ENCODE data around the gene LRRK1.

Gene LRRK1

DNA sequence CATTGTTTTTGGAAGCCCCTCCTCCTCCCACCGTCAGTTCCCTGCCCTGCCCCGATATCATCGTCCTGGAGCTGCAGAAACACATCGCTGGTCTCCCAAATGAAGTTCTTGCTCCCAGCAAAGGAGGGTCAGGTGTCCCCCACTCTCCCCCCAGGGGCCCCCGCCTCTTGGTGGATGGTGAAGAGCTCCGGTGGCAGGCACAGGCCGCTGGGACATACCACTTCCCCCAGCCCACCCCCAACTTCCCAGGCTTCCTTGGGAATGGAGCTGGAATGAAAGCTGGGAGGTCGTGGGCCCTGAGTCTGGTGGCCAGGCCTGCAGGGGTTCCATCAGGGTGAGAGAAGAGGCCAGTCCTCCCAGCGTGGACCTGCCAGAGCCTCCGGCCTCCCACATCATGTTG lies 195.0 kb downstream of the LRRK1 start:
- TF ChIP-seq TAF1 (IDR thresholded peaks at IDR 0.05; ENCODE audit: borderline replicate concordance, insufficient read depth, low read length) (no peak), SIN3A (IDR thresholded peaks at IDR 0.05; ENCODE audit: borderline replicate concordance, insufficient read depth, low read length) (no peak), POLR2AphosphoS5 (IDR thresholded peaks at IDR 0.05; ENCODE audit: low read depth, low read length) (no peak), FOXP2 (optimal IDR thresholded peaks at IDR 0.05; ENCODE audit: borderline replicate concordance, extremely low read depth, extremely low read length, insufficient read depth) (no peak)
- TF ChIP-seq, protein P1, sequence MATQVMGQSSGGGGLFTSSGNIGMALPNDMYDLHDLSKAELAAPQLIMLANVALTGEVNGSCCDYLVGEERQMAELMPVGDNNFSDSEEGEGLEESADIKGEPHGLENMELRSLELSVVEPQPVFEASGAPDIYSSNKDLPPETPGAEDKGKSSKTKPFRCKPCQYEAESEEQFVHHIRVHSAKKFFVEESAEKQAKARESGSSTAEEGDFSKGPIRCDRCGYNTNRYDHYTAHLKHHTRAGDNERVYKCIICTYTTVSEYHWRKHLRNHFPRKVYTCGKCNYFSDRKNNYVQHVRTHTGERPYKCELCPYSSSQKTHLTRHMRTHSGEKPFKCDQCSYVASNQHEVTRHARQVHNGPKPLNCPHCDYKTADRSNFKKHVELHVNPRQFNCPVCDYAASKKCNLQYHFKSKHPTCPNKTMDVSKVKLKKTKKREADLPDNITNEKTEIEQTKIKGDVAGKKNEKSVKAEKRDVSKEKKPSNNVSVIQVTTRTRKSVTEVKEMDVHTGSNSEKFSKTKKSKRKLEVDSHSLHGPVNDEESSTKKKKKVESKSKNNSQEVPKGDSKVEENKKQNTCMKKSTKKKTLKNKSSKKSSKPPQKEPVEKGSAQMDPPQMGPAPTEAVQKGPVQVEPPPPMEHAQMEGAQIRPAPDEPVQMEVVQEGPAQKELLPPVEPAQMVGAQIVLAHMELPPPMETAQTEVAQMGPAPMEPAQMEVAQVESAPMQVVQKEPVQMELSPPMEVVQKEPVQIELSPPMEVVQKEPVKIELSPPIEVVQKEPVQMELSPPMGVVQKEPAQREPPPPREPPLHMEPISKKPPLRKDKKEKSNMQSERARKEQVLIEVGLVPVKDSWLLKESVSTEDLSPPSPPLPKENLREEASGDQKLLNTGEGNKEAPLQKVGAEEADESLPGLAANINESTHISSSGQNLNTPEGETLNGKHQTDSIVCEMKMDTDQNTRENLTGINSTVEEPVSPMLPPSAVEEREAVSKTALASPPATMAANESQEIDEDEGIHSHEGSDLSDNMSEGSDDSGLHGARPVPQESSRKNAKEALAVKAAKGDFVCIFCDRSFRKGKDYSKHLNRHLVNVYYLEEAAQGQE (IDR thresholded peaks at IDR 0.05; ENCODE audit: insufficient read depth in 1 of 2, low read depth in 2 of 2, low read length in 2 of 2) = no peak

DNA sequence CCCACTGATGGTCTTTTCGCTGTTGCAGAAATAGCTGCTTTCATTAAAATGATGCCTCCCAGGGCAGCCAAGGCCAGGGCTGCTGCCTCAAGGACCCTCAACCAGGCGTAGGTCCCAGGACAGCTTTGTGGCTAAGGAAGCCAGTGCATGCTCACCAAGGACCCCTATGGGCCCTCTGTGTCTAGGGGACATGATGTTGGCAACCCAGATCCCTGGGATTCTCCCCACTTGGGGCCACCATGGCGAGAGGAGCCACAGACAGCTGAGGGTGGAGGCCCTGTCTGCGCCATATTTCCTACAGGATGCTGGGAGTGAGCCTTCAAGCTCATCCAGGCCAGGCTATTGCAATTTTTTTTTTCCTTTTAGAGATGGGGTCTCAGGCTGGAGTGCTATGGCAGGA lies 195.5 kb downstream of the LRRK1 start:
- TF ChIP-seq FOXP2 (optimal IDR thresholded peaks at IDR 0.05; ENCODE audit: borderline replicate concordance, extremely low read depth, extremely low read length, insufficient read depth) = no peak
- no peak for TF ChIP-seq SIN3A (IDR thresholded peaks at IDR 0.05; ENCODE audit: borderline replicate concordance, insufficient read depth, low read length)
- TF ChIP-seq POLR2AphosphoS5 (IDR thresholded peaks at IDR 0.05; ENCODE audit: low read depth, low read length) = no peak
- TF ChIP-seq, protein P1 (IDR thresholded peaks at IDR 0.05; ENCODE audit: insufficient read depth in 1 of 2, low read depth in 2 of 2, low read length in 2 of 2) = no peak
- no peak for TF ChIP-seq TAF1 (IDR thresholded peaks at IDR 0.05; ENCODE audit: borderline replicate concordance, insufficient read depth, low read length)

DNA sequence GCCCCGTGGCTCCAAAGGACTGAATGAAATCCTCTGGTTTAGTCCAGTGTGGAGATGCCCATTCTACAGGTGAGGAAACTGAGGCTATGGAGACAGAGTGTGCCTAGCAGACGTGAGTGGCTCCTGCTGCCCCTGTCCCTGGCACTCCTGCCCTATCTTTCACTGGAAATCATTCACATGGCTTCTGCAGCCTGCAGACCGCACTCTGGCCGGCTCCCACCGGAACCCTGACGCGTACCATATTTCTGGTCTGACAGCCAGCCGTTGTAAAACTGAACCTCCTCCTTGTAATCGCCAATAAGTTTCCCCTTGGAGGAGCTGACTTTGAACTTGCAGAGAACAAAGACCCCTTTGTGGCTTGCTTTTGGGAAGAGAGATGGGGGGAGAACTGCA lies 196.2 kb downstream of the LRRK1 start:
- TF ChIP-seq SIN3A (IDR thresholded peaks at IDR 0.05; ENCODE audit: borderline replicate concordance, insufficient read depth, low read length) (no peak), TAF1 (IDR thresholded peaks at IDR 0.05; ENCODE audit: borderline replicate concordance, insufficient read depth, low read length) (no peak), POLR2AphosphoS5 (IDR thresholded peaks at IDR 0.05; ENCODE audit: low read depth, low read length) (no peak), FOXP2 (optimal IDR thresholded peaks at IDR 0.05; ENCODE audit: borderline replicate concordance, extremely low read depth, extremely low read length, insufficient read depth) (no peak)
- TF ChIP-seq, protein P1 (IDR thresholded peaks at IDR 0.05; ENCODE audit: insufficient read depth in 1 of 2, low read depth in 2 of 2, low read length in 2 of 2) = no peak

DNA sequence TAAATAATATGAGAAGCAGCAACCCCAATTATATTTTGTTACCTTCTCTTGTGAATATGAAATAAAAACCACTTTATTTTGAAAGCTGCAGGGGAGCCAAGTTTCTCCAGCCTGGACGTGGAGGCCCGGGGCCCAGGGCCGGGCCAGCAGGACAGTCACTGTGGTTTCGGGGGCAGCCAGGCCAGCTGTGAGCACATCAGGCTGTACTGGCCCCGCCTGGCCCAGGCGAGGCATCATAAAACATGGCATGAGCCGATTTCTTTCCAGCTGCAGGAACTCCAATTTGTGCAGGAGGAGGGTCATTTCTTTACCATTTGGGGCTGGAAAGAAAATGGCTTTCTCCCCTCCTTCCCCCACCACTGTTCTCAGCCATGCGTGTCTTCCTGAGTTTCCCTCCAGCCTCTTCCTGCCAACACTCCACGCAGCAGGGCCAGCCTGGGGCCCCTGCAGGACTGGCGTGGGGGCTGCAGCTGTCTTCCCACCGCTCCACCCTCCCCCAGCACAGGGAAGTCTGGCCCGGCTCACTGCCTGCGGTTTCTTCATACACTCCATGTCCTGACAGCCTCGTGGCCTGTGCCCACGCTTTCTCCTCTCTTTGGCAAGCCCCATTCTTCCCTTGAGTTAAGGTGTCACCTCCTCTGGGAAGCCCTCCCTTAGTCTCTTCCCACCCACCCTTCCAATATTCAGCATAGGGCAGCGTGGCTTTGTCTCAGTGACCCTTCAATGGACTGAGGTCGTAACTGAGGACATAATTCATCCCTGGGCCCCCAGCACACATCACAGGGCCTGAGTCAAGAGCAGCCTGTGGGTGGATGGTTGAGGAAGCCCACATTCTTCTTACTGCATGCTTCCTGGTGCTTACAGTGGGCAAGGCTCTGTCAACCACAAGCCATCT lies 196.9 kb downstream of the LRRK1 start:
- TF ChIP-seq FOXP2 (optimal IDR thresholded peaks at IDR 0.05; ENCODE audit: borderline replicate concordance, extremely low read depth, extremely low read length, insufficient read depth) (no peak), POLR2AphosphoS5 (IDR thresholded peaks at IDR 0.05; ENCODE audit: low read depth, low read length) (no peak), TAF1 (IDR thresholded peaks at IDR 0.05; ENCODE audit: borderline replicate concordance, insufficient read depth, low read length) (no peak), SIN3A (IDR thresholded peaks at IDR 0.05; ENCODE audit: borderline replicate concordance, insufficient read depth, low read length) (no peak)
- TF ChIP-seq, protein P1 (IDR thresholded peaks at IDR 0.05; ENCODE audit: insufficient read depth in 1 of 2, low read depth in 2 of 2, low read length in 2 of 2) = no peak
